ENCODE data around the gene DKKL1.

- no peak for TF ChIP-seq CTCF (IDR thresholded peaks at IDR 0.05)
- peak; percentile 59 to 76 (median 74) for TF ChIP-seq POLR2A (IDR thresholded peaks at IDR 0.05)
Observed at GRCh38 chr19:49339301-49340068, 24.2 kb upstream of the DKKL1 start.
